Liver (tissue), 9 donors: ENCODE data around the gene ASXL1. TPM values are rescaled to one million over a fixed set of nuclear protein-coding genes. Genes with fewer than 3 reads are reported as not detected.

ENCODE experiments used
- DNase-seq: peaks from one replicate; pipeline ENCODE4 v3.0.0-alpha.2; 2017; ENCODE audit warnings: low spot score
- H3K27ac ChIP-seq, 2 donors: one replicate each; pipeline ENCODE4 v1.7.0; 2013; ENCODE audit warnings: inconsistent platforms in 2 of 2, low read length in 2 of 2, control low read depth in 1 of 2, low read depth in 1 of 2, mild to moderate bottlenecking in 1 of 2
- H3K27me3 ChIP-seq, 4 donors: one replicate each; pipeline versions ENCODE4 v1.6.1 to v1.7.0; 2013; ENCODE audit warnings: low read length in 3 of 4, inconsistent platforms in 1 of 4, mild to moderate bottlenecking in 1 of 4, moderate library complexity in 1 of 4; ENCODE audit not compliant: control insufficient read depth in 4 of 4, insufficient read depth in 4 of 4
- H3K36me3 ChIP-seq, 4 donors: one replicate each; pipeline versions ENCODE4 v1.6.1 to v1.7.0; 2013; ENCODE audit warnings: low read length in 3 of 4, mild to moderate bottlenecking in 3 of 4, low read depth in 1 of 4, moderate library complexity in 1 of 4; ENCODE audit not compliant: control insufficient read depth in 4 of 4, insufficient read depth in 3 of 4
- H3K4me1 ChIP-seq, 4 donors: one replicate each; pipeline versions ENCODE4 v1.6.1 to v1.7.0; 2013; ENCODE audit warnings: low read length in 3 of 4, mild to moderate bottlenecking in 3 of 4, moderate library complexity in 1 of 4; ENCODE audit not compliant: control insufficient read depth in 4 of 4, insufficient read depth in 4 of 4
- H3K4me3 ChIP-seq, 3 donors: one replicate each; pipeline versions ENCODE4 v1.6.1 to v1.7.0; 2013; ENCODE audit warnings: low read length in 3 of 3, control low read depth in 1 of 3, low read depth in 1 of 3, mild to moderate bottlenecking in 1 of 3
- H3K9ac ChIP-seq, 2 donors: one replicate each; pipeline ENCODE4 v1.7.0; 2013; ENCODE audit warnings: low read length in 2 of 2, mild to moderate bottlenecking in 2 of 2, moderate library complexity in 2 of 2, control low read depth in 1 of 2, low read depth in 1 of 2
- H3K9me3 ChIP-seq, 4 donors: one replicate each; pipeline versions ENCODE4 v1.6.1 to v1.7.0; 2013; ENCODE audit warnings: low read length in 3 of 4; ENCODE audit not compliant: control insufficient read depth in 4 of 4
- ATF3 ChIP-seq: IDR thresholded peaks from 2 replicates; pipeline ENCODE4 v1.6.1; 2016; ENCODE audit warnings: antibody characterized with exemption
- CTCF ChIP-seq: fragments of 150-350 bp; IDR thresholded peaks from 2 replicates; pipeline ENCODE4 v1.5.1; 2017; ENCODE audit warnings: improper control_type of control experiment, low read depth, low read length; ENCODE audit not compliant: missing input control
- EGR1 ChIP-seq, 2 donors: IDR thresholded peaks; 2 replicates each; pipeline ENCODE4 v1.6.1; 2016 to 2018; ENCODE audit warnings: antibody characterized with exemption in 2 of 2, low read depth in 2 of 2
- FOXA1 ChIP-seq: IDR thresholded peaks from 2 replicates; pipeline ENCODE4 v1.6.1; 2016; ENCODE audit warnings: antibody characterized with exemption
- FOXA2 ChIP-seq: IDR thresholded peaks from 2 replicates; pipeline ENCODE4 v1.6.1; 2016; ENCODE audit warnings: antibody characterized with exemption
- GABPA ChIP-seq, 2 donors: IDR thresholded peaks in 1 of 2; conservative IDR thresholded peaks in 1 of 2; 2 replicates each; pipeline ENCODE4 v1.6.1; 2016; ENCODE audit warnings: antibody characterized with exemption in 2 of 2, mild to moderate bottlenecking in 1 of 2, moderate library complexity in 1 of 2
- HNF4A ChIP-seq, 2 donors: conservative IDR thresholded peaks; 2 replicates each; pipeline ENCODE4 v1.6.1; 2016; ENCODE audit warnings: antibody characterized with exemption in 2 of 2, mild to moderate bottlenecking in 2 of 2
- HNF4G ChIP-seq: IDR thresholded peaks from 2 replicates; pipeline ENCODE4 v1.6.1; 2016; ENCODE audit warnings: antibody characterized with exemption
- JUND ChIP-seq, 2 donors: IDR thresholded peaks; 2 replicates each; pipeline ENCODE4 v1.6.1; 2016; ENCODE audit warnings: antibody characterized with exemption in 2 of 2
- MAX ChIP-seq: IDR thresholded peaks from 2 replicates; pipeline ENCODE4 v1.6.1; 2016; ENCODE audit warnings: antibody characterized with exemption
- NR2F2 ChIP-seq: IDR thresholded peaks from 2 replicates; pipeline ENCODE4 v1.6.1; 2016; ENCODE audit warnings: antibody characterized with exemption
- RAD21 ChIP-seq, 2 donors: IDR thresholded peaks; 2 replicates each; pipeline ENCODE4 v1.6.1; 2016; ENCODE audit warnings: antibody characterized with exemption in 2 of 2, mild to moderate bottlenecking in 2 of 2
- REST ChIP-seq: IDR thresholded peaks from 2 replicates; pipeline ENCODE4 v1.6.1; 2016; ENCODE audit warnings: antibody characterized with exemption, mild to moderate bottlenecking
- RXRA ChIP-seq, 2 donors: IDR thresholded peaks; 2 replicates each; pipeline ENCODE4 v1.6.1; 2017 to 2018; ENCODE audit warnings: antibody characterized with exemption in 2 of 2, mild to moderate bottlenecking in 1 of 2
- SP1 ChIP-seq: IDR thresholded peaks from 2 replicates; pipeline ENCODE4 v1.6.1; 2018; ENCODE audit warnings: antibody characterized with exemption, mild to moderate bottlenecking
- TAF1 ChIP-seq: conservative IDR thresholded peaks from 2 replicates; pipeline ENCODE4 v1.6.1; 2016; ENCODE audit warnings: antibody characterized with exemption, mild to moderate bottlenecking
- YY1 ChIP-seq: IDR thresholded peaks from 2 replicates; pipeline ENCODE4 v1.6.1; 2016; ENCODE audit warnings: antibody characterized with exemption, mild to moderate bottlenecking
- ZBTB33 ChIP-seq: IDR thresholded peaks from 2 replicates; pipeline ENCODE4 v1.6.1; 2016; ENCODE audit warnings: antibody characterized with exemption
- WGBS: extraction: QIAGEN DNeasy Blood & Tissue Kit; methylation state at CpG from one replicate; pipeline ENCODE4 v1.1.7; 2013; 5-methylcytosine and 5-hydroxymethylcytosine counted together
- polyA plus RNA-seq, 2 donors: library from polyadenylated mRNA; stranded (reverse) in 1 of 2; unstranded in 1 of 2; fragments of 200-250 nt in 1 of 2; fragments of >200 nt in 1 of 2; fragmentation: Nextera tagmentation in 1 of 2; extraction: Ambion mirVana in 1 of 2; gene quantifications; one replicate each; pipeline versions ENCODE4 v1.2.1 to v1.2.3, GENCODE V29; 2013 to 2015
- total RNA-seq, 2 donors: library from RNA; depleted of rRNA; stranded (reverse); fragments of >200 nt; gene quantifications; one replicate each; pipeline ENCODE4 v1.2.3, GENCODE V29; 2014
- donor health status: healthy.
- donor health status: healthy.
- donor health status: healthy.
- donor health status: healthy.
- donor health status: healthy.

The ASXL1 gene
- total and polyA plus RNA-seq, 4 donors = 13.4 to 61.3 (median 24.5) TPM

- Histone ChIP-seq H3K9me3 (no peaks in the 10 kb centered on the region), H3K9ac (peak overlapping the region in 1 of 2 donors; percentile 58), H3K4me3 (peak overlapping the region; percentile 46 to 96 (median 53)), H3K27me3 (no peaks in the 10 kb centered on the region), H3K36me3 (no peaks in the 10 kb centered on the region), H3K4me1 (peaks cover 6 to 45% (median 26%) of the 10 kb centered on the region in 4 donors), H3K27ac (peak overlapping the region; percentile 77 to 80)
- 2% methylated on average over 20 of the region's 20 CpGs for WGBS
- DNase-seq = peak; percentile 66
- TF ChIP-seq FOXA1 (no peak), RAD21 (IDR thresholded peaks at IDR 0.05) (peak; percentile 72 to 80), CTCF (peak; percentile 75)
Measured at GRCh38 chr20:32484958-32485769, 127.0 kb downstream of the ASXL1 start.

GRCh38 chr20:32485770-32486478 lies 127.8 kb downstream of the ASXL1 start:
- 56% methylated on average over 5 of the region's 5 CpGs for WGBS
- no peaks in the 10 kb centered on the region for H3K27me3 ChIP-seq

More at GRCh38 chr20:32485770-32486478, 127.8 kb downstream of the ASXL1 start:
- Histone ChIP-seq H3K4me1 (peaks cover 6 to 38% (median 22%) of the 10 kb centered on the region in 4 donors), H3K9ac (no peak overlapping the region), H3K9me3 (no peaks in the 10 kb centered on the region), H3K36me3 (no peaks in the 10 kb centered on the region), H3K27ac (peak overlapping the region; percentile 77 to 80), H3K4me3 (no peak overlapping the region)
- no peak for DNase-seq
- TF ChIP-seq RAD21 (IDR thresholded peaks at IDR 0.05) (no peak), FOXA1 (no peak), CTCF (no peak), HNF4G (peak; percentile 9), EGR1 (IDR thresholded peaks at IDR 0.05; ENCODE audit: low read depth in 2 of 2) (peak in 1 of 2 donors; percentile 68), ATF3 (peak; percentile 52), ZBTB33 (no peak), FOXA2 (peak; percentile 20), GABPA (IDR thresholded peaks at IDR 0.05 in 1 of 2, conservative IDR thresholded peaks at IDR 0.05 in 1 of 2) (no peak), REST (no peak), RXRA (IDR thresholded peaks at IDR 0.05) (peak; percentile 90), HNF4A (conservative IDR thresholded peaks at IDR 0.05) (peak; percentile 80 to 82), TAF1 (no peak), MAX (peak; percentile 67), YY1 (peak; percentile 38), SP1 (peak; percentile 74), NR2F2 (peak; percentile 85), JUND (IDR thresholded peaks at IDR 0.05) (peak in 1 of 2 donors; percentile 75)
